ENCODE measurements around the gene LSAMP. TPM values are rescaled to one million over a fixed set of nuclear protein-coding genes. Genes with fewer than 3 reads are reported as not detected.

Gene LSAMP
- total and polyA plus RNA-seq, 2 donors (not counting 3 experiments of a cell fraction or from before 2014, with no cell fraction given): not detected

DNA sequence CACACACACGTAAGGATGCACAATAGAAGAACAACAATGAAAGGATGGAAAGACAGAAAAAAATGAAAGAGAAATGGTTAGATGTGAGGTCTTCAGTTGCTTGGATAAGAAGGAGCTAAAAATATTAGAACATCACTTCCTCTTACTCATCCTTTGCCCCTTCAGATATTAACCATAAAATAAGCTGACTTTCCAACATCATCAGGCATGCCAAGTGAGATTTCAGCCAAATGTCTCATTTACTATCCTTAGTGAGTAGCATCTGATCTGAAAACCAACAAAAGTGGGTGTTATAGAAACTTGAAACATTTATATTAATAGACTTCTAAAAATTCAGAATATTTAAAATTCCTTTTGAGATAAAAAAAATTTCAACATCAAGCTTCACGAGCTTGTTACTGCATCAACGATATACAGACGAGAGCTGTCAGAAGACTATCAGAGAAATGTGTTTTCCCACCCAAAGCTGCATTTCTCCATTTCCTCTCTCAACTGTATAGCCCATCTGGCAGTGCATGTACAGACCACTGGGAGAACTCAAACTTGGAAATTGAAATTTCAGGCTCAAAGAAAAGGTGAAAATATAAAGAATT lies 25.4 kb upstream of the LSAMP start:
- no peaks in the 10 kb centered on the region for H3K4me1 ChIP-seq (ENCODE audit: control insufficient read depth, extremely low read depth, insufficient read depth, low read length)
- H3K9me1 ChIP-seq (replicated peaks; ENCODE audit: control insufficient read depth, extremely low read depth, insufficient read depth, low read length): no peaks in the 10 kb centered on the region
- H3K4me3 ChIP-seq (replicated peaks in 1 of 3; ENCODE audit: insufficient read depth in 1 of 3, low read depth in 1 of 3, low read length in 3 of 3): no peak overlapping the region
- intact Hi-C loops (cut with micrococcal nuclease): no loop called here
- no peaks in the 10 kb centered on the region for H3K79me2 ChIP-seq (ENCODE audit: control insufficient read depth, insufficient read depth, low read length)
- no peak for TF ChIP-seq FOS (IDR thresholded peaks at IDR 0.05; ENCODE audit: borderline replicate concordance, insufficient read depth, low read length)
- TF ChIP-seq MYC (IDR thresholded peaks at IDR 0.05; ENCODE audit: low read depth, low read length): no peak
- CTCF ChIA-PET: no interaction called here
- FAIRE-seq (no peak), DNase-seq (ENCODE audit: low read depth, low spot score) (no peak)
- H4K20me1 ChIP-seq (replicated peaks; ENCODE audit: control insufficient read depth, extremely low read depth, insufficient read depth, low read length): no peaks in the 10 kb centered on the region
- no peaks in the 10 kb centered on the region for H3K27me3 ChIP-seq (ENCODE audit: control insufficient read depth in 2 of 2, insufficient read depth in 2 of 2, low read length in 2 of 2)
- no peak overlapping the region for H3K27ac ChIP-seq (ENCODE audit: insufficient read depth, low read depth, low read length)
- H3K36me3 ChIP-seq (ENCODE audit: control insufficient read depth in 2 of 2, extremely low read depth in 1 of 2, insufficient read depth in 2 of 2, low read length in 2 of 2): no peaks in the 10 kb centered on the region
- BruUV-seq (replicated peaks): no TSS peak
- no peaks in the 10 kb centered on the region for H3K9me3 ChIP-seq (replicated peaks; ENCODE audit: control insufficient read depth, insufficient read depth, low read length)
- no peak overlapping the region for H3K9ac ChIP-seq (replicated peaks; ENCODE audit: extremely low read depth, insufficient read depth, low read length)
- POLR2A ChIA-PET: no interaction called here
- no peak overlapping the region for H3K4me2 ChIP-seq (ENCODE audit: insufficient read depth, low read length)
- no peak overlapping the region for H2AFZ ChIP-seq (ENCODE audit: low read depth, low read length)
- dilution Hi-C loops (cut with MboI; ENCODE audit: extremely low pct_ligation_motif_present, low sequenced_read_pairs): no loop called here

DNA sequence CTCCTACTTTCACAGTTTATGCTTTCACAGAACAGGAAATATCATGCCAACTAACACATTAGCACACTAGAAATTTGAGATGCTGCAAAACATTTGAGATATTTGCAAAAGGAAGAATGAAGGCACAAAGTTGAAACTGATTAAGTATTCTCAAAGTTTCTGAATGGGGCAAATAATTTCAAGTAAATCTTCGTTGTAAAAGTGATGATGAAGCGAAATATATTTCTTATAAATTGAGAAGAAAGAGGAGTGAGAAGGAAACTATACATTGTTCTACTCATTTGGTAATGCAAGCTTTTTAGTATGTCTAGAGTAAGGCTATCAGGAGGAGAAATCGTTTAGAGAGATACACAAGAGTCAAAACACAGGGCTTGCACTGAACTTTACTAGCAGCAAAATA lies 24.3 kb upstream of the LSAMP start:
- H3K36me3 ChIP-seq (ENCODE audit: control insufficient read depth in 2 of 2, extremely low read depth in 1 of 2, insufficient read depth in 2 of 2, low read length in 2 of 2): no peaks in the 10 kb centered on the region
- H2AFZ ChIP-seq (ENCODE audit: low read depth, low read length): no peak overlapping the region
- H3K9me1 ChIP-seq (replicated peaks; ENCODE audit: control insufficient read depth, extremely low read depth, insufficient read depth, low read length): no peaks in the 10 kb centered on the region
- FAIRE-seq (no peak), DNase-seq (ENCODE audit: low read depth, low spot score) (no peak)
- intact Hi-C loops (cut with micrococcal nuclease): no loop called here
- no peak overlapping the region for H3K4me2 ChIP-seq (ENCODE audit: insufficient read depth, low read length)
- H3K27ac ChIP-seq (ENCODE audit: insufficient read depth, low read depth, low read length): no peak overlapping the region
- no peaks in the 10 kb centered on the region for H3K79me2 ChIP-seq (ENCODE audit: control insufficient read depth, insufficient read depth, low read length)
- BruUV-seq (replicated peaks): no TSS peak
- no peak overlapping the region for H3K4me3 ChIP-seq (replicated peaks in 1 of 3; ENCODE audit: insufficient read depth in 1 of 3, low read depth in 1 of 3, low read length in 3 of 3)
- H3K4me1 ChIP-seq (ENCODE audit: control insufficient read depth, extremely low read depth, insufficient read depth, low read length): no peaks in the 10 kb centered on the region
- TF ChIP-seq JUN (IDR thresholded peaks at IDR 0.05; ENCODE audit: borderline replicate concordance, insufficient read depth, insufficient read length, low read depth): no peak
- no peak for TF ChIP-seq EZH2 (IDR thresholded peaks at IDR 0.05; ENCODE audit: borderline replicate concordance, low read depth, low read length, severe bottlenecking)
- TF ChIP-seq POLR2A (IDR thresholded peaks at IDR 0.05; ENCODE audit: low read depth, low read length): no peak
- TF ChIP-seq, protein P1, sequence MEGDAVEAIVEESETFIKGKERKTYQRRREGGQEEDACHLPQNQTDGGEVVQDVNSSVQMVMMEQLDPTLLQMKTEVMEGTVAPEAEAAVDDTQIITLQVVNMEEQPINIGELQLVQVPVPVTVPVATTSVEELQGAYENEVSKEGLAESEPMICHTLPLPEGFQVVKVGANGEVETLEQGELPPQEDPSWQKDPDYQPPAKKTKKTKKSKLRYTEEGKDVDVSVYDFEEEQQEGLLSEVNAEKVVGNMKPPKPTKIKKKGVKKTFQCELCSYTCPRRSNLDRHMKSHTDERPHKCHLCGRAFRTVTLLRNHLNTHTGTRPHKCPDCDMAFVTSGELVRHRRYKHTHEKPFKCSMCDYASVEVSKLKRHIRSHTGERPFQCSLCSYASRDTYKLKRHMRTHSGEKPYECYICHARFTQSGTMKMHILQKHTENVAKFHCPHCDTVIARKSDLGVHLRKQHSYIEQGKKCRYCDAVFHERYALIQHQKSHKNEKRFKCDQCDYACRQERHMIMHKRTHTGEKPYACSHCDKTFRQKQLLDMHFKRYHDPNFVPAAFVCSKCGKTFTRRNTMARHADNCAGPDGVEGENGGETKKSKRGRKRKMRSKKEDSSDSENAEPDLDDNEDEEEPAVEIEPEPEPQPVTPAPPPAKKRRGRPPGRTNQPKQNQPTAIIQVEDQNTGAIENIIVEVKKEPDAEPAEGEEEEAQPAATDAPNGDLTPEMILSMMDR (IDR thresholded peaks at IDR 0.05; ENCODE audit: extremely low read depth in 1 of 2, insufficient read depth in 1 of 2, low read depth in 1 of 2, low read length in 2 of 2): no peak
- no peak for TF ChIP-seq POLR2AphosphoS5 (IDR thresholded peaks at IDR 0.05; ENCODE audit: insufficient read depth, low read depth, low read length)
- no peak for TF ChIP-seq MYC (IDR thresholded peaks at IDR 0.05; ENCODE audit: low read depth, low read length)
- TF ChIP-seq, protein P2, sequence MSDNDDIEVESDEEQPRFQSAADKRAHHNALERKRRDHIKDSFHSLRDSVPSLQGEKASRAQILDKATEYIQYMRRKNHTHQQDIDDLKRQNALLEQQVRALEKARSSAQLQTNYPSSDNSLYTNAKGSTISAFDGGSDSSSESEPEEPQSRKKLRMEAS (IDR thresholded peaks at IDR 0.05; ENCODE audit: insufficient read depth, insufficient read length): no peak
- H3K9ac ChIP-seq (replicated peaks; ENCODE audit: extremely low read depth, insufficient read depth, low read length): no peak overlapping the region
- no peaks in the 10 kb centered on the region for H3K27me3 ChIP-seq (ENCODE audit: control insufficient read depth in 2 of 2, insufficient read depth in 2 of 2, low read length in 2 of 2)
- ChIA-PET POLR2A (no interaction called here), CTCF (no interaction called here)
- H3K9me3 ChIP-seq (replicated peaks; ENCODE audit: control insufficient read depth, insufficient read depth, low read length): no peaks in the 10 kb centered on the region
- no peaks in the 10 kb centered on the region for H4K20me1 ChIP-seq (replicated peaks; ENCODE audit: control insufficient read depth, extremely low read depth, insufficient read depth, low read length)
- dilution Hi-C loops (cut with MboI; ENCODE audit: extremely low pct_ligation_motif_present, low sequenced_read_pairs): no loop called here
